ENCODE measurements around the gene ZNF177. TPM values are rescaled to one million over a fixed set of nuclear protein-coding genes. Genes with fewer than 3 reads are reported as not detected.

Gene ZNF177
- total RNA-seq, 2 donors from 2014 or later: 1.9 to 4.2 TPM

- ATAC-seq (ENCODE audit: insufficient number of reproducible peaks, low FRiP score, low read depth) (no peak), DNase-seq (ENCODE audit: low spot score) (no peak)
- Histone ChIP-seq H3K27me3 (replicated peaks; ENCODE audit: insufficient read depth) (no peaks in the 10 kb centered on the region), H3K27ac (no peak overlapping the region), H3K4me1 (ENCODE audit: control insufficient read depth in 1 of 2, low read depth in 2 of 2) (no peaks in the 10 kb centered on the region), H3K4me3 (no peak overlapping the region), H3K36me3 (peaks cover 42% of the 10 kb centered on the region), H3K9me3 (peaks cover 13% of the 10 kb centered on the region)
- no peak for TF ChIP-seq CTCF (IDR thresholded peaks at IDR 0.05)
These were observed 65.1 kb downstream of the ZNF177 start for GRCh38 chr19:9427941-9428340.

- no peak for TF ChIP-seq CTCF (IDR thresholded peaks at IDR 0.05)
- Histone ChIP-seq H3K27ac (no peak overlapping the region), H3K4me1 (ENCODE audit: control insufficient read depth in 1 of 2, low read depth in 2 of 2) (peaks cover 6 to 13% of the 10 kb centered on the region in 2 donors), H3K9me3 (peaks cover 3% of the 10 kb centered on the region), H3K4me3 (no peak overlapping the region), H3K36me3 (peaks cover 28% of the 10 kb centered on the region), H3K27me3 (replicated peaks; ENCODE audit: insufficient read depth) (no peaks in the 10 kb centered on the region)
- DNase-seq (ENCODE audit: low spot score): no peak
- no peak for ATAC-seq (ENCODE audit: insufficient number of reproducible peaks, low FRiP score, low read depth)
These were observed 67.6 kb downstream of the ZNF177 start for GRCh38 chr19:9430444-9430843.

GRCh38 chr19:9431475-9431874 lies 68.7 kb downstream of the ZNF177 start:
- TF ChIP-seq CTCF (IDR thresholded peaks at IDR 0.05): no peak
- Histone ChIP-seq H3K27ac (no peak overlapping the region), H3K4me1 (ENCODE audit: control insufficient read depth in 1 of 2, low read depth in 2 of 2) (peaks cover 9 to 20% of the 10 kb centered on the region in 2 donors), H3K9me3 (no peaks in the 10 kb centered on the region), H3K4me3 (no peak overlapping the region), H3K27me3 (replicated peaks; ENCODE audit: insufficient read depth) (no peaks in the 10 kb centered on the region), H3K36me3 (peaks cover 21% of the 10 kb centered on the region)
- no peak for ATAC-seq (ENCODE audit: insufficient number of reproducible peaks, low FRiP score, low read depth)
- DNase-seq (ENCODE audit: low spot score): no peak

Other genes with a start within 250 kb of the ZNF177 start
- gene OR7G1, start 247.2 kb upstream of the ZNF177 start, total RNA-seq: not detected
- gene OR7G3, start 236.1 kb upstream of the ZNF177 start, total RNA-seq: not detected
- 10 to 100 TPM; 13.5 to 20.3 TPM for gene ZNF317, start 222.6 kb upstream of the ZNF177 start, total RNA-seq
- not detected for gene OR7D2, start 184.0 kb upstream of the ZNF177 start, total RNA-seq
- gene OR7D4, start 143.4 kb upstream of the ZNF177 start, total RNA-seq: not detected
- not detected for gene OR7E24, start 112.1 kb upstream of the ZNF177 start, total RNA-seq
- gene ZNF699, start 53.2 kb upstream of the ZNF177 start, total RNA-seq: 10 to 100 TPM; 11.6 to 33.6 TPM
- gene ZNF559, start 38.8 kb upstream of the ZNF177 start, total RNA-seq: 10 to 100 TPM; 22.7 to 26.5 TPM
- gene ZNF266, start 72.6 kb downstream of the ZNF177 start, total RNA-seq: 10 to 100 TPM; 28.2 to 30.1 TPM
- gene ZNF560, start 135.6 kb downstream of the ZNF177 start, total RNA-seq: not detected
- gene ZNF426, start 175.6 kb downstream of the ZNF177 start, total RNA-seq: 10 to 100 TPM; 10.6 to 17.9 TPM
- gene ZNF121, start 221.5 kb downstream of the ZNF177 start, total RNA-seq: 10 to 100 TPM; 16.1 to 48.6 TPM